CD14-positive monocyte (primary cell): ENCODE measurements around the gene PIGB. TPM values are rescaled to one million over a fixed set of nuclear protein-coding genes. Genes with fewer than 3 reads are reported as not detected.

Experiments
- DNase-seq, 3 donors: peaks; one replicate each; pipeline ENCODE4 v3.0.0-alpha.2; 2011 to 2022
- H2AFZ ChIP-seq: 2 replicates; pipeline ENCODE4 v1.6.0; 2012; ENCODE audit warnings: mild to moderate bottlenecking, low read depth, low read length, inconsistent platforms; ENCODE audit not compliant: insufficient read depth, poor library complexity, severe bottlenecking
- H3K27ac ChIP-seq, 2 donors: 1 replicate in 1 of 2; 2 replicates in 1 of 2; pipeline ENCODE4 v1.5.1; 2012 to 2013; ENCODE audit warnings: low read length in 2 of 2, control low read depth in 1 of 2, inconsistent platforms in 1 of 2, low read depth in 1 of 2, mild to moderate bottlenecking in 1 of 2
- H3K27me3 ChIP-seq, 2 donors: one replicate each; pipeline versions ENCODE4 v1.6.0 to v1.6.1; 2011 to 2013; ENCODE audit warnings: low read length in 2 of 2; ENCODE audit not compliant: control insufficient read depth in 2 of 2, insufficient read depth in 2 of 2
- H3K36me3 ChIP-seq, 2 donors: replicated peaks in 1 of 2; 1 replicate in 1 of 2; 2 replicates in 1 of 2; pipeline versions ENCODE4 v1.5.1 to v1.6.1; 2012 to 2013; ENCODE audit warnings: low read length in 2 of 2, control low read depth in 1 of 2, inconsistent platforms in 1 of 2, mild to moderate bottlenecking in 1 of 2; ENCODE audit not compliant: insufficient read depth in 2 of 2, control insufficient read depth in 1 of 2
- H3K4me1 ChIP-seq, 2 donors: 1 replicate in 1 of 2; 2 replicates in 1 of 2; pipeline versions ENCODE4 v1.5.1 to v1.6.1; 2012 to 2013; ENCODE audit warnings: low read length in 2 of 2, control low read depth in 1 of 2, inconsistent platforms in 1 of 2, mild to moderate bottlenecking in 1 of 2, moderate library complexity in 1 of 2; ENCODE audit not compliant: insufficient read depth in 2 of 2, control insufficient read depth in 1 of 2
- H3K4me2 ChIP-seq: replicated peaks from 2 replicates; pipeline ENCODE3; 2012; ENCODE audit warnings: low read length, moderate library complexity, mild to moderate bottlenecking; ENCODE audit not compliant: poor library complexity, severe bottlenecking; ENCODE audit errors: extremely low read depth
- H3K4me3 ChIP-seq, 3 experiments: fragments of 200-600 bp in 1 of 3; sonication (generic) in 1 of 3; replicated peaks in 1 of 3; 1 replicate in 2 of 3; 2 replicates in 1 of 3; pipeline ENCODE4 v1.5.1; 2011 to 2013; ENCODE audit warnings: low read length in 3 of 3, mild to moderate bottlenecking in 3 of 3, control low read depth in 2 of 3, low read depth in 2 of 3, inconsistent platforms in 1 of 3, moderate library complexity in 1 of 3
- H3K79me2 ChIP-seq: 2 replicates; pipeline ENCODE4 v1.6.0; 2012; ENCODE audit warnings: mild to moderate bottlenecking, control low read depth, inconsistent platforms, low read length, moderate library complexity; ENCODE audit not compliant: insufficient read depth
- H3K9ac ChIP-seq: 2 replicates; pipeline ENCODE4 v1.6.0; 2017; ENCODE audit warnings: low read length, mild to moderate bottlenecking; ENCODE audit not compliant: insufficient read depth, poor library complexity, severe bottlenecking
- H3K9me3 ChIP-seq, 2 donors: replicated peaks in 1 of 2; 1 replicate in 1 of 2; 2 replicates in 1 of 2; pipeline versions ENCODE4 v1.5.1 to v1.6.1; 2012 to 2013; ENCODE audit warnings: low read length in 2 of 2, control low read depth in 1 of 2; ENCODE audit not compliant: control insufficient read depth in 1 of 2, insufficient read depth in 1 of 2
- H4K20me1 ChIP-seq: 2 replicates; pipeline ENCODE4 v1.6.0; 2012; ENCODE audit warnings: mild to moderate bottlenecking, low read length, control low read depth, moderate library complexity; ENCODE audit not compliant: insufficient read depth
- H3K27ac Mint-ChIP-seq, 7 donors: one replicate each; pipeline ENCODE4 v1.8.0; 2020; ENCODE audit warnings: mild to moderate bottlenecking in 7 of 7, mixed read lengths in 7 of 7, moderate library complexity in 6 of 7, inconsistent platforms in 2 of 7
- H3K27me3 Mint-ChIP-seq, 3 donors: one replicate each; pipeline ENCODE4 v1.8.0; 2021 to 2022; ENCODE audit warnings: low read depth in 3 of 3, mild to moderate bottlenecking in 3 of 3, mixed read lengths in 3 of 3, moderate library complexity in 3 of 3, inconsistent platforms in 1 of 3
- H3K36me3 Mint-ChIP-seq, 2 donors: one replicate each; pipeline ENCODE4 v1.8.0; 2020; ENCODE audit warnings: mixed read lengths in 2 of 2, inconsistent platforms in 1 of 2, mild to moderate bottlenecking in 1 of 2
- H3K4me1 Mint-ChIP-seq: one replicate; pipeline ENCODE4 v1.8.0; 2020; ENCODE audit warnings: mild to moderate bottlenecking, mixed read lengths
- H3K4me3 Mint-ChIP-seq, 2 donors: one replicate each; pipeline ENCODE4 v1.8.0; 2020; ENCODE audit warnings: mild to moderate bottlenecking in 2 of 2, mixed read lengths in 2 of 2, moderate library complexity in 1 of 2
- H3K9me3 Mint-ChIP-seq, 7 donors: one replicate each; pipeline ENCODE4 v1.8.0; 2020 to 2022; ENCODE audit warnings: mixed read lengths in 7 of 7, mild to moderate bottlenecking in 6 of 7, moderate library complexity in 6 of 7, inconsistent platforms in 2 of 7
- WGBS: methylation state at CpG from one replicate; pipeline ENCODE4 v1.1.5; 2013; ENCODE audit warnings: missing lambda C conversion rate; ENCODE audit not compliant: insufficient coverage; 5-methylcytosine and 5-hydroxymethylcytosine counted together
- intact Hi-C, 2 donors: fragments of 100-400 bp; cut with micrococcal nuclease; formaldehyde crosslinking; loops; one replicate each; pipeline versions ENCODE4 v1.15.0 to v1.15.1; 2023
- polyA plus RNA-seq, 3 donors: library from polyadenylated mRNA; depleted of rRNA in 1 of 3; unstranded in 2 of 3; stranded (reverse) in 1 of 3; fragments of 300-500 nt in 2 of 3; fragments of >200 nt in 1 of 3; fragmentation: Illumina TruSeq in 2 of 3; gene quantifications; 1 replicate in 2 of 3; 2 replicates in 1 of 3; pipeline ENCODE4 v1.2.3, GENCODE V29; 2012 to 2021
- TF ChIP-seq, protein P1 (sequence below): fragments of 200-600 bp; IDR thresholded peaks from one replicate; pipeline ENCODE4 v1.8.0; 2022; ENCODE audit warnings: antibody characterized with exemption, mild to moderate bottlenecking

PIGB gene
- polyA plus RNA-seq, 3 donors: 15.3 to 16.8 (median 15.8) TPM

DNA sequence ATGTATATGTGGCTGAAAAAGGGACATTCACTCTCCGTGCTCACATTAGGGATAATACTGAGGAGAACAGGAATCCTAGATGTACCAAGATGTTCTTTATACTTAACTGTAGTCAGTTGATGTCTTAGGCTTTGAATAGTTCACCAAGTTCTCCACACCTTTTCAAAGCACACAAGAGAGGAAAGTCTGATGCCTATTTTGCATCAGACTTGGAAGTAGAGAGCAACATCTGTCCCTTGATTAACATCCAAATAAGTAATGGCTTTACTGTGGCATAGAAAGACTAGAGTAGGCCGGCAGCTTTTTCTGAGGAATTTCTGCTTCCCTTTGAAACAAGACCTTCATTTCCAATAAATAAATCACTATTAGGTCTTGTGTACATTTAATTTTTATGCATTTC is 34.0 kb downstream of the PIGB start:
- Mint-ChIP-seq H3K27ac (no peak overlapping the region), H3K9me3 (no peaks in the 10 kb centered on the region), H3K4me1 (no peaks in the 10 kb centered on the region), H3K36me3 (peaks cover 53 to 66% of the 10 kb centered on the region in 2 donors), H3K4me3 (no peak overlapping the region), H3K27me3 (no peaks in the 10 kb centered on the region)
- intact Hi-C loops: no loop called here
- Histone ChIP-seq H3K79me2 (no peaks in the 10 kb centered on the region), H3K9ac (no peak overlapping the region), H3K4me1 (no peaks in the 10 kb centered on the region), H3K36me3 (peaks cover 41 to 96% of the 10 kb centered on the region in 2 donors), H3K9me3 (no peaks in the 10 kb centered on the region), H4K20me1 (no peaks in the 10 kb centered on the region), H3K4me2 (no peak overlapping the region), H3K27ac (no peak overlapping the region), H2AFZ (no peak overlapping the region), H3K4me3 (no peak overlapping the region), H3K27me3 (no peaks in the 10 kb centered on the region)
- WGBS: no CpG with 5 or more reads among the region's 2 CpGs
- TF ChIP-seq, protein P1, sequence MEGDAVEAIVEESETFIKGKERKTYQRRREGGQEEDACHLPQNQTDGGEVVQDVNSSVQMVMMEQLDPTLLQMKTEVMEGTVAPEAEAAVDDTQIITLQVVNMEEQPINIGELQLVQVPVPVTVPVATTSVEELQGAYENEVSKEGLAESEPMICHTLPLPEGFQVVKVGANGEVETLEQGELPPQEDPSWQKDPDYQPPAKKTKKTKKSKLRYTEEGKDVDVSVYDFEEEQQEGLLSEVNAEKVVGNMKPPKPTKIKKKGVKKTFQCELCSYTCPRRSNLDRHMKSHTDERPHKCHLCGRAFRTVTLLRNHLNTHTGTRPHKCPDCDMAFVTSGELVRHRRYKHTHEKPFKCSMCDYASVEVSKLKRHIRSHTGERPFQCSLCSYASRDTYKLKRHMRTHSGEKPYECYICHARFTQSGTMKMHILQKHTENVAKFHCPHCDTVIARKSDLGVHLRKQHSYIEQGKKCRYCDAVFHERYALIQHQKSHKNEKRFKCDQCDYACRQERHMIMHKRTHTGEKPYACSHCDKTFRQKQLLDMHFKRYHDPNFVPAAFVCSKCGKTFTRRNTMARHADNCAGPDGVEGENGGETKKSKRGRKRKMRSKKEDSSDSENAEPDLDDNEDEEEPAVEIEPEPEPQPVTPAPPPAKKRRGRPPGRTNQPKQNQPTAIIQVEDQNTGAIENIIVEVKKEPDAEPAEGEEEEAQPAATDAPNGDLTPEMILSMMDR: no peak
- DNase-seq: no peak

GRCh38 chr15:55356985-55357585 is 38.1 kb downstream of the PIGB start:
- intact Hi-C loops: no loop called here
- no peaks in the 10 kb centered on the region for H3K4me1 ChIP-seq
- no peaks in the 10 kb centered on the region for H3K79me2 ChIP-seq
- no peaks in the 10 kb centered on the region for H3K9me3 ChIP-seq
- TF ChIP-seq, protein P1: no peak
- Mint-ChIP-seq H3K4me1 (peaks cover 7% of the 10 kb centered on the region), H3K36me3 (peaks cover 68 to 74% of the 10 kb centered on the region in 2 donors), H3K9me3 (no peaks in the 10 kb centered on the region), H3K27me3 (peaks cover 0 to 2% (median 0%) of the 10 kb centered on the region in 3 donors), H3K27ac (peak overlapping the region in 1 of 7 donors; percentile 8), H3K4me3 (no peak overlapping the region)
- H3K36me3 ChIP-seq: peaks cover 54 to 98% of the 10 kb centered on the region in 2 donors
- H4K20me1 ChIP-seq: no peaks in the 10 kb centered on the region
- no peak overlapping the region for H3K9ac ChIP-seq
- 100% methylated on average over 1 of the region's 5 CpGs for WGBS
- DNase-seq: no peak
- no peaks in the 10 kb centered on the region for H3K27me3 ChIP-seq
- H2AFZ ChIP-seq: no peak overlapping the region
- no peak overlapping the region for H3K27ac ChIP-seq
- no peak overlapping the region for H3K4me3 ChIP-seq
- no peak overlapping the region for H3K4me2 ChIP-seq
